ENCODE measurements around the gene VEGFA.

DNA sequence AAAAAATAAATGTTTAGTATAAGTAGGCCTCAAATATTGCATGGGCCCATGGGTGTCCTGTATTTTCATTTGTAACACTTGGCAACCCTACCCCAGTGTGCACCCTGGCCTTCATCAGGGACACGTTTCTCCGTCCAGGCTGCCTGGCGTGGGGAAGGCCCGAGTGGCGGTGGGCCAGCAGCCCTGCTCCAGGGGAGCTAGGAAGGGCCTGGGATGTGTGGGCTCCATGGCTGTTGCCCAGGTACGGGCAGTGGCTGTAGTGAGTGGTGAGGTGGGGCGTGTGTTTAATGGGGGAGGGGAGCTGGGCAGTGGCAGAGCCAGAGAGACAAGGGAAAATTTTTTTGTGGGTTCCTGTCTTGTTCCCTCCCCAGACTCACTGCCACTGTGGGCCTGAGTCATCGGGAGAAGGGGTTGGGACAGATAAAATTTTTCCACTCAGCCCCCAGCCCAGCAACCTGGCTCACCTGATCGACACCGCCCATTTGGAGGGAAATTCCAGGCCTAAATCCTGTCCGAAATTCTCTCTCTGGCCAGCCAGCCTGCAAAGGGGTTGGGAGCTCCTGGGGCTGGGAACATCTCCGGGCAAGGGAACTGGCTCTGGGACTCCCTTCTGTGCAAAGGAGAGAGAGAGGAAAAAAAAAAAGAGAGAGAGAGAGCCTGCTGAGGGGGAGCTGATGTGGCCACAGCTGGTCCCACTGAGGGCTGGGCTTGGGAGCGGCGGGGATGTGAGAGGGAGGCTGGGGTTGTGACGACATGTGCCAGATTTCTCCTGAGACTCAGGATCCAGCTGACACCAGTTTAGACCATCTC lies 32.5 kb upstream of the VEGFA start:
- TF ChIP-seq POLR2AphosphoS5 (IDR thresholded peaks at IDR 0.05; ENCODE audit: low read depth) (no peak), SPI1 (IDR thresholded peaks at IDR 0.05; ENCODE audit: borderline replicate concordance, low read depth) (no peak)
- TF ChIP-seq, protein P1, sequence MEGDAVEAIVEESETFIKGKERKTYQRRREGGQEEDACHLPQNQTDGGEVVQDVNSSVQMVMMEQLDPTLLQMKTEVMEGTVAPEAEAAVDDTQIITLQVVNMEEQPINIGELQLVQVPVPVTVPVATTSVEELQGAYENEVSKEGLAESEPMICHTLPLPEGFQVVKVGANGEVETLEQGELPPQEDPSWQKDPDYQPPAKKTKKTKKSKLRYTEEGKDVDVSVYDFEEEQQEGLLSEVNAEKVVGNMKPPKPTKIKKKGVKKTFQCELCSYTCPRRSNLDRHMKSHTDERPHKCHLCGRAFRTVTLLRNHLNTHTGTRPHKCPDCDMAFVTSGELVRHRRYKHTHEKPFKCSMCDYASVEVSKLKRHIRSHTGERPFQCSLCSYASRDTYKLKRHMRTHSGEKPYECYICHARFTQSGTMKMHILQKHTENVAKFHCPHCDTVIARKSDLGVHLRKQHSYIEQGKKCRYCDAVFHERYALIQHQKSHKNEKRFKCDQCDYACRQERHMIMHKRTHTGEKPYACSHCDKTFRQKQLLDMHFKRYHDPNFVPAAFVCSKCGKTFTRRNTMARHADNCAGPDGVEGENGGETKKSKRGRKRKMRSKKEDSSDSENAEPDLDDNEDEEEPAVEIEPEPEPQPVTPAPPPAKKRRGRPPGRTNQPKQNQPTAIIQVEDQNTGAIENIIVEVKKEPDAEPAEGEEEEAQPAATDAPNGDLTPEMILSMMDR (IDR thresholded peaks at IDR 0.05; ENCODE audit: insufficient read depth, low read length) = no peak

Measured in HL-60 (cell line).